Stromal cell of bone marrow (primary cell): Measurements from ENCODE around the gene CACNB3.
A peak's percentile ranks its signal among the peaks of the same experiment; 100 is the strongest.
"Not testable (repeated sequence)": the region's sequence is repeated elsewhere in the genome, so short reads cannot be mapped to it uniquely, and the experiment has no call there.

Experiments used
- DNase-seq: peaks from one replicate; pipeline ENCODE4 v3.0.0-alpha.2; 2012; ENCODE audit warnings: low read depth

Gene CACNB3

GRCh38 chr12:48818831-48819590 is 715 bp downstream of the CACNB3 start:
- DNase-seq: no peak

GRCh38 chr12:48819986-48820725 is 1.9 kb downstream of the CACNB3 start:
- DNase-seq: no peak

- no peak for DNase-seq
These were observed 3.8 kb downstream of the CACNB3 start for GRCh38 chr12:48822139-48822538.

- DNase-seq: no peak
These were observed 4.4 kb downstream of the CACNB3 start for GRCh38 chr12:48822711-48823110.

- no peak for DNase-seq
These were observed 5.0 kb downstream of the CACNB3 start for GRCh38 chr12:48823281-48823680.

GRCh38 chr12:48824112-48824511 is 5.8 kb downstream of the CACNB3 start:
- no peak for DNase-seq

GRCh38 chr12:48824905-48825304 is 6.6 kb downstream of the CACNB3 start:
- no peak for DNase-seq

GRCh38 chr12:48826209-48826855 is 8.0 kb downstream of the CACNB3 start:
- no peak for DNase-seq

GRCh38 chr12:48827026-48827425 is 8.7 kb downstream of the CACNB3 start:
- no peak for DNase-seq

GRCh38 chr12:48827513-48828096 is 9.3 kb downstream of the CACNB3 start:
- no peak for DNase-seq

- no peak for DNase-seq
These were observed 10.0 kb downstream of the CACNB3 start for GRCh38 chr12:48828293-48828692.

GRCh38 chr12:48828841-48829575 is 10.7 kb downstream of the CACNB3 start:
- no peak for DNase-seq

- no peak for DNase-seq
These were observed 13.0 kb downstream of the CACNB3 start for GRCh38 chr12:48831257-48831656.

GRCh38 chr12:48832321-48833060 is 14.2 kb downstream of the CACNB3 start:
- no peak for DNase-seq

- DNase-seq: no peak
These were observed 19.8 kb downstream of the CACNB3 start for GRCh38 chr12:48838048-48838447.

- DNase-seq: not testable (repeated sequence)
These were observed 23.7 kb downstream of the CACNB3 start for GRCh38 chr12:48842021-48842420.

GRCh38 chr12:48851883-48852733 is 33.8 kb downstream of the CACNB3 start, which contains the start of gene DDX23:
DDX23 (minus strand) TSS chr12:48852163; CDS start chr12:48845782, 6,381 bp downstream.
- DNase-seq: peak; percentile 98

GRCh38 chr12:48852734-48853688 is 34.7 kb downstream of the CACNB3 start:
- DNase-seq: peak; percentile 80

GRCh38 chr12:48854488-48854887 is 36.2 kb downstream of the CACNB3 start:
- no peak for DNase-seq
